Endothelial cell of umbilical vein (primary cell): ENCODE data around the gene CRACR2A. TPM values are rescaled to one million over a fixed set of nuclear protein-coding genes. Genes with fewer than 3 reads are reported as not detected.

Experiments
- BruUV-seq: library from RNA; stranded (reverse); fragments of 400-500 nt; replicated peaks from 2 replicates; lab custom pipeline; 2021; lab: Mats Ljungman, UMichigan
- CTCF ChIA-PET: fragments of 300-600, 350-600 bp; sonication (Branson Sonifier 250); formaldehyde crosslinking; loops from one replicate; lab custom pipeline; 2021; ENCODE audit warnings: antibody characterized with exemption, inconsistent platforms; lab: Charles Lee
- POLR2A ChIA-PET: fragments of 300-600, 350-600 bp; sonication (Branson Sonifier 250); formaldehyde crosslinking; loops from one replicate; lab custom pipeline; 2021; ENCODE audit warnings: antibody characterized with exemption, inconsistent platforms; lab: Charles Lee
- DNase-seq: peaks from one replicate; pipeline ENCODE4 v3.0.0-alpha.2; 2011; ENCODE audit warnings: low read depth, low spot score
- FAIRE-seq: peaks from 2 replicates; lab custom pipeline; 2011; peaks lifted over from hg19 to GRCh38; lab: Jason Lieb, UNC
- H2AFZ ChIP-seq: 2 replicates; pipeline ENCODE4 v1.6.0; 2012; ENCODE audit warnings: low read depth, low read length, control low read depth, inconsistent platforms
- H3K27ac ChIP-seq: 2 replicates; pipeline ENCODE4 v1.5.1; 2011; ENCODE audit warnings: low read depth, mild to moderate bottlenecking, control low read depth, low read length, moderate library complexity; ENCODE audit not compliant: insufficient read depth
- H3K27me3 ChIP-seq, 2 experiments: 2 replicates each; pipeline versions ENCODE4 v1.6.0 to v1.6.1; 2011; ENCODE audit warnings: low read length in 2 of 2, mixed read lengths in 1 of 2; ENCODE audit not compliant: control insufficient read depth in 2 of 2, insufficient read depth in 2 of 2
- H3K36me3 ChIP-seq, 2 experiments: 2 replicates in 1 of 2; 3 replicates in 1 of 2; pipeline ENCODE4 v1.5.1; 2011; ENCODE audit warnings: low read length in 2 of 2, mild to moderate bottlenecking in 1 of 2, moderate library complexity in 1 of 2; ENCODE audit not compliant: control insufficient read depth in 2 of 2, insufficient read depth in 2 of 2; ENCODE audit errors: extremely low read depth in 1 of 2
- H3K4me1 ChIP-seq: 3 replicates; pipeline ENCODE4 v1.5.1; 2011; ENCODE audit warnings: mild to moderate bottlenecking, low read length; ENCODE audit not compliant: control insufficient read depth, insufficient read depth; ENCODE audit errors: extremely low read depth
- H3K4me2 ChIP-seq: 2 replicates; pipeline ENCODE4 v1.6.1; 2011; ENCODE audit warnings: low read length, control low read depth, mixed read lengths; ENCODE audit not compliant: insufficient read depth
- H3K4me3 ChIP-seq, 3 experiments: fragments of 200-600 bp in 1 of 3; sonication (generic), shearing (Covaris generic) in 1 of 3; replicated peaks in 1 of 3; 2 replicates each; pipeline ENCODE4 v1.5.1; 2011 to 2016; ENCODE audit warnings: control low read depth in 3 of 3, low read length in 3 of 3, mild to moderate bottlenecking in 2 of 3, inconsistent platforms in 1 of 3, low read depth in 1 of 3, moderate library complexity in 1 of 3; ENCODE audit not compliant: insufficient read depth in 1 of 3
- H3K79me2 ChIP-seq: 2 replicates; pipeline ENCODE4 v1.6.0; 2012; ENCODE audit warnings: low read length, inconsistent platforms; ENCODE audit not compliant: control insufficient read depth, insufficient read depth
- H3K9ac ChIP-seq: replicated peaks from 2 replicates; pipeline ENCODE3; 2011; ENCODE audit warnings: low read length, control low read depth; ENCODE audit not compliant: insufficient read depth; ENCODE audit errors: extremely low read depth
- H3K9me1 ChIP-seq: replicated peaks from 3 replicates; pipeline ENCODE4 v1.6.0; 2011; ENCODE audit warnings: mild to moderate bottlenecking, low read length; ENCODE audit not compliant: control insufficient read depth, insufficient read depth; ENCODE audit errors: extremely low read depth
- H3K9me3 ChIP-seq: replicated peaks from 2 replicates; pipeline ENCODE4 v1.5.1; 2012; ENCODE audit warnings: low read length, inconsistent platforms; ENCODE audit not compliant: control insufficient read depth, insufficient read depth
- H4K20me1 ChIP-seq: replicated peaks from 2 replicates; pipeline ENCODE3; 2011; ENCODE audit warnings: mild to moderate bottlenecking, low read length; ENCODE audit not compliant: control insufficient read depth, insufficient read depth; ENCODE audit errors: extremely low read depth
- EZH2 ChIP-seq: IDR thresholded peaks from 2 replicates; pipeline ENCODE4 v1.6.1; 2012; ENCODE audit warnings: borderline replicate concordance, low read depth, mild to moderate bottlenecking, moderate library complexity, low read length, inconsistent platforms; ENCODE audit not compliant: severe bottlenecking
- FOS ChIP-seq: IDR thresholded peaks from 2 replicates; pipeline ENCODE4 v1.6.1; 2011; ENCODE audit warnings: mild to moderate bottlenecking, low read length, moderate library complexity, borderline replicate concordance; ENCODE audit not compliant: insufficient read depth
- GATA2 ChIP-seq: IDR thresholded peaks from 2 replicates; pipeline ENCODE4 v1.7.0; 2011; ENCODE audit warnings: low read depth, mild to moderate bottlenecking, moderate library complexity, mixed read lengths, low read length; ENCODE audit not compliant: insufficient read length, insufficient read depth
- JUN ChIP-seq: IDR thresholded peaks from 2 replicates; pipeline ENCODE4 v1.6.1; 2011; ENCODE audit warnings: borderline replicate concordance, low read depth; ENCODE audit not compliant: insufficient read length, insufficient read depth
- MYC ChIP-seq: IDR thresholded peaks from one replicate; pipeline ENCODE4 v1.6.1; 2011; ENCODE audit warnings: mild to moderate bottlenecking, low read depth, low read length
- POLR2A ChIP-seq: IDR thresholded peaks from 2 replicates; pipeline ENCODE4 v1.6.1; 2012; ENCODE audit warnings: low read depth, mild to moderate bottlenecking, control low read depth, low read length
- POLR2AphosphoS5 ChIP-seq: IDR thresholded peaks from 2 replicates; pipeline ENCODE4 v1.6.1; 2012; ENCODE audit warnings: low read depth, mild to moderate bottlenecking, control low read depth, low read length, moderate library complexity; ENCODE audit not compliant: insufficient read depth
- dilution Hi-C: fragments of 300-500 bp; cut with MboI; formaldehyde crosslinking; loops from one replicate; pipeline ENCODE4 v1.15.0; 2019; ENCODE audit warnings: low sequenced_read_pairs; ENCODE audit not compliant: extremely low pct_ligation_motif_present
- intact Hi-C: fragments of 100-400 bp; cut with micrococcal nuclease; formaldehyde crosslinking; loops from one replicate; pipeline ENCODE4 v1.10.0; 2022
- polyA plus RNA-seq, 4 experiments: library from polyadenylated mRNA; depleted of rRNA in 3 of 4; stranded (reverse) in 3 of 4; unstranded in 1 of 4; fragments of >200 nt; gene quantifications; 2 replicates each; pipeline versions ENCODE4 v1.2.1 to v1.2.3, GENCODE V29; 2011 to 2012; ENCODE audit warnings: missing spikeins in 1 of 4
- total RNA-seq: library from RNA; stranded (reverse); gene quantifications from 2 replicates; pipeline ENCODE4 v1.2.3, GENCODE V29; 2021
- TF ChIP-seq, protein P1 (sequence below), 2 donors: IDR thresholded peaks; 1 replicate in 1 of 2; 2 replicates in 1 of 2; pipeline ENCODE4 v1.5.1; 2011; ENCODE audit warnings: low read length in 2 of 2, mild to moderate bottlenecking in 2 of 2, moderate library complexity in 2 of 2, control low read depth in 1 of 2, inconsistent platforms in 1 of 2, low read depth in 1 of 2; ENCODE audit not compliant: insufficient read depth in 1 of 2; ENCODE audit errors: extremely low read depth in 1 of 2
- TF ChIP-seq, protein P2 (sequence below): IDR thresholded peaks from 2 replicates; pipeline ENCODE4 v1.6.1; 2011; ENCODE audit not compliant: insufficient read depth, insufficient read length

CRACR2A gene
- total and polyA plus RNA-seq, 2 donors (not counting 3 experiments of a cell fraction or from before 2014, with no cell fraction given) = 4.4 to 15.9 TPM

DNA sequence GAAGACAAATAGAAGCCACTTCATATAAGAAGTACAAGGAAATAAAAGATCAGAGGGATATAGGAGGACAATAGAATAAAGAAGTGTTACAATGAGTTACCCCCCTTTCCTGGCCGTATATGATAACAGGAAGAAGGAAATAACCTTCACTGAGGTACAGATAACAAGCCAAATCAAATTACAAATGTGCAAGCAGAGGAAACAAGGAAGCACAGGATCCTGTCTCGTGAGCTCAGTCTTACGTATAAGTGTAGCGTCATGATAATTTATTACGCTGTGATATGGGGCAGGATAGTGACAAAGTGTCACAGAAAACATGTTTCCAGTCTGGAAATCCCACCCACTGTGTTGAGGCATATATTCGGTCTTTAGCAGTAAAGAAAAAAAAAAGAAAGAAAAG is 26.5 kb downstream of the CRACR2A start:
- no peaks in the 10 kb centered on the region for H3K36me3 ChIP-seq
- peak overlapping the region; percentile 45 for H2AFZ ChIP-seq
- H3K9me1 ChIP-seq = no peaks in the 10 kb centered on the region
- no peaks in the 10 kb centered on the region for H3K79me2 ChIP-seq
- peak overlapping the region; percentile 13 for H3K27ac ChIP-seq
- H3K9me3 ChIP-seq = no peaks in the 10 kb centered on the region
- FAIRE-seq (no peak), DNase-seq (peak; percentile 51)
- no TSS peak for BruUV-seq
- no peak overlapping the region for H3K4me2 ChIP-seq
- no peaks in the 10 kb centered on the region for H4K20me1 ChIP-seq
- peaks cover 10% of the 10 kb centered on the region for H3K4me1 ChIP-seq
- no peak overlapping the region for H3K9ac ChIP-seq
- dilution Hi-C loops (no loop called here), intact Hi-C loops (no loop called here)
- ChIA-PET POLR2A (no interaction called here), CTCF (interaction anchor here (1.3 to 2.1 kb wide), 4 partner anchors 26 to 426 kb away, joined by 3 to 5 read pairs (median 4); partner anchors contain the start of gene CRACR2A)
- H3K27me3 ChIP-seq = no peaks in the 10 kb centered on the region
- H3K4me3 ChIP-seq = no peak overlapping the region
- TF ChIP-seq POLR2A (no peak), FOS (no peak), EZH2 (no peak), MYC (no peak), JUN (no peak), POLR2AphosphoS5 (no peak), GATA2 (no peak)
- TF ChIP-seq, protein P1, sequence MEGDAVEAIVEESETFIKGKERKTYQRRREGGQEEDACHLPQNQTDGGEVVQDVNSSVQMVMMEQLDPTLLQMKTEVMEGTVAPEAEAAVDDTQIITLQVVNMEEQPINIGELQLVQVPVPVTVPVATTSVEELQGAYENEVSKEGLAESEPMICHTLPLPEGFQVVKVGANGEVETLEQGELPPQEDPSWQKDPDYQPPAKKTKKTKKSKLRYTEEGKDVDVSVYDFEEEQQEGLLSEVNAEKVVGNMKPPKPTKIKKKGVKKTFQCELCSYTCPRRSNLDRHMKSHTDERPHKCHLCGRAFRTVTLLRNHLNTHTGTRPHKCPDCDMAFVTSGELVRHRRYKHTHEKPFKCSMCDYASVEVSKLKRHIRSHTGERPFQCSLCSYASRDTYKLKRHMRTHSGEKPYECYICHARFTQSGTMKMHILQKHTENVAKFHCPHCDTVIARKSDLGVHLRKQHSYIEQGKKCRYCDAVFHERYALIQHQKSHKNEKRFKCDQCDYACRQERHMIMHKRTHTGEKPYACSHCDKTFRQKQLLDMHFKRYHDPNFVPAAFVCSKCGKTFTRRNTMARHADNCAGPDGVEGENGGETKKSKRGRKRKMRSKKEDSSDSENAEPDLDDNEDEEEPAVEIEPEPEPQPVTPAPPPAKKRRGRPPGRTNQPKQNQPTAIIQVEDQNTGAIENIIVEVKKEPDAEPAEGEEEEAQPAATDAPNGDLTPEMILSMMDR (IDR thresholded peaks at IDR 0.05; ENCODE audit: extremely low read depth in 1 of 2, insufficient read depth in 1 of 2, low read depth in 1 of 2, low read length in 2 of 2) = no peak
- TF ChIP-seq, protein P2, sequence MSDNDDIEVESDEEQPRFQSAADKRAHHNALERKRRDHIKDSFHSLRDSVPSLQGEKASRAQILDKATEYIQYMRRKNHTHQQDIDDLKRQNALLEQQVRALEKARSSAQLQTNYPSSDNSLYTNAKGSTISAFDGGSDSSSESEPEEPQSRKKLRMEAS = no peak
